HEK293T (cell line): ENCODE data around the gene WDR37.

Experiments
- CTCF ChIA-PET: fragments of 350-600 bp; formaldehyde crosslinking; extraction: SDS; loops from one replicate; lab custom pipeline; 2021; ENCODE audit warnings: antibody characterized with exemption, inconsistent platforms; lab: Yijun Ruan, JAX
- POLR2A ChIA-PET: fragments of 350-600 bp; formaldehyde crosslinking; extraction: SDS; loops from one replicate; lab custom pipeline; 2020; ENCODE audit warnings: antibody characterized with exemption, inconsistent platforms; lab: Yijun Ruan, JAX
- DNase-seq: peaks from one replicate; pipeline ENCODE4 v3.0.0; 2012; ENCODE audit warnings: mixed read lengths; ENCODE audit errors: extremely low spot score
- ARNT ChIP-seq: fragments of 450-650 bp; IDR thresholded peaks from 2 replicates; pipeline ENCODE4 v1.6.1; 2017; ENCODE audit warnings: mild to moderate bottlenecking
- BHLHE40 ChIP-seq: fragments of 450-650 bp; IDR thresholded peaks from 2 replicates; pipeline ENCODE4 v1.6.1; 2016; ENCODE audit warnings: mild to moderate bottlenecking, moderate library complexity, borderline replicate concordance
- CTBP1 ChIP-seq: fragments of 450-650 bp; IDR thresholded peaks from 2 replicates; pipeline ENCODE4 v1.6.1; 2016; ENCODE audit warnings: borderline replicate concordance
- ELF4 ChIP-seq: fragments of 450-650 bp; IDR thresholded peaks from 2 replicates; pipeline ENCODE4 v1.6.1; 2017; ENCODE audit warnings: antibody characterized with exemption
- FOXA1 ChIP-seq: fragments of 450-650 bp; IDR thresholded peaks from 2 replicates; pipeline ENCODE4 v1.6.1; 2016; ENCODE audit warnings: mild to moderate bottlenecking
- FOXK2 ChIP-seq: fragments of 450-650 bp; IDR thresholded peaks from 2 replicates; pipeline ENCODE4 v1.6.1; 2016; ENCODE audit warnings: mild to moderate bottlenecking
- FOXM1 ChIP-seq: fragments of 450-650 bp; IDR thresholded peaks from 2 replicates; pipeline ENCODE4 v1.6.1; 2017; ENCODE audit warnings: mild to moderate bottlenecking, borderline replicate concordance
- HDGF ChIP-seq: fragments of 450-650 bp; IDR thresholded peaks from 2 replicates; pipeline ENCODE4 v1.6.1; 2017; ENCODE audit warnings: antibody characterized with exemption, borderline replicate concordance
- L3MBTL2 ChIP-seq: fragments of 450-650 bp; conservative IDR thresholded peaks from 2 replicates; pipeline ENCODE4 v1.6.1; 2016; ENCODE audit warnings: mild to moderate bottlenecking
- LEF1 ChIP-seq: fragments of 450-650 bp; IDR thresholded peaks from 2 replicates; pipeline ENCODE4 v1.6.1; 2017; ENCODE audit warnings: mild to moderate bottlenecking, borderline replicate concordance
- NFRKB ChIP-seq: fragments of 450-650 bp; IDR thresholded peaks from 2 replicates; pipeline ENCODE4 v1.6.1; 2016; ENCODE audit warnings: mild to moderate bottlenecking, moderate library complexity
- PKNOX1 ChIP-seq: fragments of 450-650 bp; IDR thresholded peaks from 2 replicates; pipeline ENCODE4 v1.6.1; 2016
- SP1 ChIP-seq: fragments of 450-650 bp; IDR thresholded peaks from 2 replicates; pipeline ENCODE4 v1.6.1; 2017
- SUZ12 ChIP-seq: fragments of 450-650 bp; IDR thresholded peaks from 2 replicates; pipeline ENCODE4 v1.6.1; 2016; ENCODE audit warnings: mild to moderate bottlenecking
- TARDBP ChIP-seq: fragments of 450-650 bp; IDR thresholded peaks from 2 replicates; pipeline ENCODE4 v1.6.1; 2016
- ZNF384 ChIP-seq: fragments of 450-650 bp; IDR thresholded peaks from 2 replicates; pipeline ENCODE4 v1.6.1; 2016

The WDR37 gene

GRCh38 chr10:1174022-1174421, 117.8 kb downstream of the WDR37 start:
- ChIA-PET CTCF (interaction anchor here (1.2 kb wide), 1 partner anchor 64 kb away, joined by 4 read pairs; no protein-coding TSS in a partner anchor), POLR2A (no interaction called here)
- DNase-seq = no peak
- TF ChIP-seq ARNT (no peak), CTBP1 (no peak)

- DNase-seq = no peak
- POLR2A ChIA-PET = no interaction called here
- TF ChIP-seq NFRKB = no peak
- no peak for TF ChIP-seq LEF1
- no peak for TF ChIP-seq TARDBP
- no peak for TF ChIP-seq FOXA1
- no peak for TF ChIP-seq BHLHE40
- TF ChIP-seq L3MBTL2 = no peak
- TF ChIP-seq ZNF384 = no peak
- TF ChIP-seq SUZ12 = no peak
- no peak for TF ChIP-seq FOXM1
- no peak for TF ChIP-seq SP1
- TF ChIP-seq ARNT = no peak
- no peak for TF ChIP-seq HDGF
- TF ChIP-seq FOXK2 = no peak
- TF ChIP-seq ELF4 = no peak
- no peak for TF ChIP-seq CTBP1
- no peak for TF ChIP-seq PKNOX1
- CTCF ChIA-PET = no interaction called here
These were observed 119.9 kb downstream of the WDR37 start for GRCh38 chr10:1175956-1176565.

- ChIA-PET CTCF (no interaction called here), POLR2A (no interaction called here)
- DNase-seq = no peak
- no peak for TF ChIP-seq CTBP1
- TF ChIP-seq ARNT = no peak
- no peak for TF ChIP-seq NFRKB
- TF ChIP-seq ZNF384 = no peak
- no peak for TF ChIP-seq L3MBTL2
- no peak for TF ChIP-seq HDGF
- TF ChIP-seq ELF4 = no peak
- TF ChIP-seq TARDBP = no peak
- TF ChIP-seq LEF1 = no peak
These were observed 121.8 kb downstream of the WDR37 start for GRCh38 chr10:1177936-1178335.

- TF ChIP-seq HDGF (no peak), BHLHE40 (no peak), TARDBP (no peak), ARNT (no peak), SP1 (no peak), CTBP1 (no peak), L3MBTL2 (no peak), LEF1 (no peak), ZNF384 (no peak), FOXK2 (no peak), FOXM1 (no peak), NFRKB (no peak), PKNOX1 (no peak)
- ChIA-PET CTCF (no interaction called here), POLR2A (no interaction called here)
- no peak for DNase-seq
These were observed 122.3 kb downstream of the WDR37 start for GRCh38 chr10:1178506-1178905.

GRCh38 chr10:1179346-1180070, 123.3 kb downstream of the WDR37 start:
- ChIA-PET CTCF (no interaction called here), POLR2A (interaction anchor here (0.6 kb wide), 1 partner anchor 192 kb away, joined by 3 read pairs; the partner anchor contains the start of gene GTPBP4)
- no peak for DNase-seq
- TF ChIP-seq CTBP1 = no peak
- no peak for TF ChIP-seq TARDBP
- no peak for TF ChIP-seq BHLHE40
- no peak for TF ChIP-seq PKNOX1
- TF ChIP-seq ZNF384 = no peak
- TF ChIP-seq ELF4 = no peak
- no peak for TF ChIP-seq SP1
- TF ChIP-seq NFRKB = no peak
- TF ChIP-seq SUZ12 = no peak
- no peak for TF ChIP-seq ARNT
- no peak for TF ChIP-seq LEF1
- no peak for TF ChIP-seq FOXM1
- TF ChIP-seq FOXK2 = no peak
- no peak for TF ChIP-seq L3MBTL2
- TF ChIP-seq HDGF = no peak
- no peak for TF ChIP-seq FOXA1

- CTCF ChIA-PET = no interaction called here
- no peak for DNase-seq
- POLR2A ChIA-PET = no interaction called here
- no peak for TF ChIP-seq FOXM1
- TF ChIP-seq LEF1 = no peak
- no peak for TF ChIP-seq SP1
- no peak for TF ChIP-seq CTBP1
- TF ChIP-seq ARNT = no peak
- no peak for TF ChIP-seq ZNF384
These were observed 124.0 kb downstream of the WDR37 start for GRCh38 chr10:1180071-1180730.
